NCI-H82 treated with DMSO at 0.1 percent for 48 hours (cell line): Measurements from ENCODE around the gene HIGD1A.

Experiments used
- DNase-seq: peaks from one replicate; lab custom pipeline; 2025; ENCODE audit not compliant: unreplicated experiment; lab: John Stamatoyannopoulos, UW

The HIGD1A gene

DNA sequence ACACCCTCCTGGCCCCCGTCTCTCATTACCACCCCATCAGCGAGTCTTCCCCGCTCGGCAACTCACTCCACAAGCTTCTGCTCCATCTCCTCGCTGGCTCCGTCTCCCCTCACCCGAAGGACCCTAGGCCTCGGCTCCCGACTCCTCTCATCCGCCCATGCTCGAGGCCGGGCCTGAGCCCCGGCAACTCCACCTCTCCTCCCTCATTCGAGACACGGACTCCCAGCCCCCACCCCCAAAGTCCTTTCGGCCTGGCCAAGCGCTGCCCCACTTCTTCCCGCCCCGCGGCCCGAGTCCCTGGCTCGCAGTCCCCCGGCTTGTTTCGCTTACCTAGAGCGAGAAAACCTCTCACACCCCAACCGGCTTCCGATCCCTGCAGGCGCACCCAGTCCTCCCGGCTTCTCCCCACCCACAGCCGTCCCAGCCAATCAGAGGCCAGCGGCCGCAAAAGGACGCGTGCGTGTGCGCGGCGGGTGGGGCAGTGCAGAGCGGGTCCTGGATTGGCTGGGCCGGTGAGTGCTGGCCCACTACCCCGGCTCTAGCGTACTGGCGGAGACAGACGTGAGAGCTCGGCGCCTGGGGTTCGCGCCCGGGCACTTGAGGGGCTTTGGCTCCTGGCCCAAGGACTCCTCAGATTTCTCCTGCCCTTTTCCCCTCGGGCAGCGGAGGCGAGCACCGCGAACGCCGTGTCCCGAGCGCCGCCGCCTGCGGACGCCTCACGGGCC is at the start of gene HIGD1A:
Gene HIGD1A (minus strand): TSS at position 385 of the 725 bp plus-strand sequence. CDS start 10,237 bp downstream, outside the sequence.
- peak; percentile 84 for DNase-seq

DNA sequence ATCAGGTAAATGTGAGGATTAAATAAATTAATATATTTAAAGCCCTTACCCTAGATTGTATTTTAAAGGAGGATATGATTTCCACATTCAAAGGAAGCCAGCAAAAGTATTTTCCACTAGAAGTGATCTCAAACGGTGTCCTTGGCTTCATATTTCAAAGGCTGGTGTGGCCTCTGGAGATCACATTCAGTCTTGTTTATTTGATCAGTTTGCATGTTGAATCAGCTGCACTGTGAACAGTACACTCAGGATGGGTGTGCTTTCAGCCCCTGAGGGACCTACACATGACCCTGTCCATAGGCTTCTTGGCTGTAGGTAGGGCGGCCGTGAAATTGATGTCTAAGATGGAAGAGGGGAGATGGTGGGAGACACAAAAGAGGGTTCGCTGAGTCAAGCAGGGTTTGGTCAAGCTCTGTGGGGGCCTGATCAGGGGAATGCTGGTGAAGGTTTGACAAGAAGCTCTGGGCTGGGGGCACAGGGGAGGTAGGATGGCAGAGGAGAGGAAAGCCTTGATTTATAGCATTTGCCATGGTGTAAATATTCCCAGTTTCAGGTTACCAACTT is 49.5 kb upstream of the HIGD1A start:
- no peak for DNase-seq

DNA sequence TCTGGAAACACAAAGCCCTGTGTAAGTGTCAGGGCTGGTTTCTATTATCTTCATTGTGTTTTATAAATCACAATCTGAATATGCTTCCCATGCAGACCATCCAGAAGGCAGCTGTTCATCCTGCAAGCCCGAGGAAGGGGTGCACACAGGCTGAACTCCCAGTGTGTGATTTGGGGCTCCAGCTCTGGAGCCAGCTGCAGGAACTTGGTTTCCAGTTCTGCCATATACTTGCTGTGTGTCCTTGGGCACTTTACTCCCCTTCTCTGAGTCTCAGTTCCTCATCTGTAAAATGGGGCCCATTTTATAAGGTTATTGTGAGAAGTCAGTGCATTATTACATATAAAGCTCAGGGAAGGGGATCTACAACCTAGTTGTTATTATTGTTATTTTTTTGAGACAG is 48.8 kb upstream of the HIGD1A start:
- no peak for DNase-seq

DNA sequence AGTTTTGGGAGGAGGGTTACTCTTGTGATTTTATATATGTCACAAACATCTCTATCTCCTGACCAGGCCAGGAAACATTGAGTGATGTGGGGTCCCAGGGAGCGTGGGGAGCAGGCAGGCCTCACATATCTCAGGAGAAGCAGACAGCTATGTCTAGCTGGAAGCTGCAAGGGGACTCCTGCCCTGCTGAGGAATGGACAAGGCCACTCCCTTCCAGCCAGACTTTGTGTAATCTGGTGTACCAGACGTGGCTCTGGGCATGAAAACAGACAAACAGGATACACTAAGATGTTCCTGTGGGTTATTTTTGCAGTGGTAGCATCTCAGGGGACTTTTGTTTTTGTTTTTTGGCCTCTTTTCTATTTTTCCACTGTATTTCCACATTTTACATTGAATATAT is 48.2 kb upstream of the HIGD1A start:
- DNase-seq: no peak

DNA sequence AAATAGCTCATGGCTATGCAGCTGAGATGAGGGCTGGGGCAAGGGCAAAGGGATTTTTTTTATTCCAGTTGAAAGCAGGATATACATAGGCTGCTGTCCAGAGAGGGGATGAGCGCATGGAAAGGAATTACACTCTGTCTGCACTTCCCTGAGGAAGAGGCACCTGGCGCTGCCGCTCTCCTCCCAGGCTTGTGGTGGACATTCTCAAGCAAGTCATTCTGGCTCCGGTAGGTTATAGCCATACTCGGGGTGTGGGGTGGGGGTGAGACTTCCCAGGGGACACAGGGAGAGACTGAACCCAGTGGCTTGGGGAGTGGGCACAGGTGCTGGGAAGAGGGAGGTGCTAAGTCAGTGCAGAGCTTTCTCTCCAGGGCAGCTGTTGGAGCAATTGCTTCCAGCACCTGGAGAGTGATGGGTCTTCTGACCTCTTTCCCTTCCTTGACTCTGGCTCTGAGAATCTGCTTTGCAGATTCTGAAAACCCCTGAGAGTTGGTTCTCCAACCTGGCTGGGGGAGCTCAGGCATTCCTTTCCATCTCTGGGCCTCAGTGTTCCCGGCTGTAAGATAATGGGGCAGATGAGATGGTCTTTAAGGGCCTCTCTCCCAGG is 47.0 kb upstream of the HIGD1A start:
- no peak for DNase-seq

DNA sequence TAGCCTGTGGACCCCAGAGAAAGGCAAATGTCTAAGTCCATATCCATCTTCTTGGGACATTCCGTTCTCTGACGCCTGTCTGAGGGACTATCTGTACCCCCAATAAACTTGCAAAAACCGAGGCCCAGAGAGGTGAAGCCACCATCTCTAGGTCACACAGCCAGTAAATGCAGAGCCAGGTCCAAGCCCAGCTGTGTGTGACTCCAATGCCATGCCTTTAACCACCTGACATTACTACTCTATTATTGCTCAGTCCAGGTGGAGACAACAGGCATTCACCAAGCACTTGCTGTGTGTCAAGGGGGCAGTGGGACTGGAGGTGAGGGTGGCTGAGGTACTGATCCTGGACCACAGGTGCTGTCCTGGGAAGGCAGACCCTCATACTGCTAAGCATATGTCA is 46.0 kb upstream of the HIGD1A start:
- DNase-seq: no peak

DNA sequence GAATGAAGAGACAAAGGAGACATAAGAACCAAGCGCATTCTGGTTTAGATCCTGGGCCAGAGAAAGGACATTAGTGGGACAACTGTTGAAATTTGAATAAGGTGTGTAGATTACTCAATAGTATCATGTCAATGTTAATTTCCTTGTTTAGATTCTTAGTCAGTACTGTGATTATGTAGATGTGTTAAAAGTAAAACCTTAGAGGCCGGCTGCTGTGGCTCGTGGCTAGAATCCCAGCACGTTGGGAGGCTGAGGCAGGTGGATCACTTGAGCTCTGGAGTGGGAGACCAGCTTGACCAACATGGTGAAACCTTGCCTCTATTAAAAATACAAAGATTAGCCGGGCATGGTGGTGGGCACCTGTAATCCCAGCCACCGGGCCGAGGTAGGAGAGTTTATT is 44.7 kb upstream of the HIGD1A start:
- DNase-seq: no peak

DNA sequence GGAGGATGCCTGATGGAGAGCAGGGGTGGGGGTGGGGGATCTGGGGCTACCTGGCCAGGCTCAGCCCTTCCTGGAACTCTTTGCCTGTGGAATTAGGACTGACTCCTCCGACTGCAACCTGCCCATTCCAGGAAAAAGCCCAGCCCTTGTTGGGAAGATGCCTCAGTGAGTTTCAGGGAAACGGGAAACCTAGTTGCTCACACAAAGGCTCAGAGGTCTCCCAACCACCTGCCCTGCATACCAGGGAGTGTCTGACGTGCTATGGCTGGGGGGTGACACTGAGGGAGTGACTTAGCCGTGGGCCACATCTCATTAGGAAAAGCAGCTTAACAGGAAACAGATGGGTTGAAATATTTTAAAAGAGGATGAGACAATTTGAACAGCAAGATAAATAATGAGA is 43.4 kb upstream of the HIGD1A start:
- DNase-seq: peak; percentile 86

DNA sequence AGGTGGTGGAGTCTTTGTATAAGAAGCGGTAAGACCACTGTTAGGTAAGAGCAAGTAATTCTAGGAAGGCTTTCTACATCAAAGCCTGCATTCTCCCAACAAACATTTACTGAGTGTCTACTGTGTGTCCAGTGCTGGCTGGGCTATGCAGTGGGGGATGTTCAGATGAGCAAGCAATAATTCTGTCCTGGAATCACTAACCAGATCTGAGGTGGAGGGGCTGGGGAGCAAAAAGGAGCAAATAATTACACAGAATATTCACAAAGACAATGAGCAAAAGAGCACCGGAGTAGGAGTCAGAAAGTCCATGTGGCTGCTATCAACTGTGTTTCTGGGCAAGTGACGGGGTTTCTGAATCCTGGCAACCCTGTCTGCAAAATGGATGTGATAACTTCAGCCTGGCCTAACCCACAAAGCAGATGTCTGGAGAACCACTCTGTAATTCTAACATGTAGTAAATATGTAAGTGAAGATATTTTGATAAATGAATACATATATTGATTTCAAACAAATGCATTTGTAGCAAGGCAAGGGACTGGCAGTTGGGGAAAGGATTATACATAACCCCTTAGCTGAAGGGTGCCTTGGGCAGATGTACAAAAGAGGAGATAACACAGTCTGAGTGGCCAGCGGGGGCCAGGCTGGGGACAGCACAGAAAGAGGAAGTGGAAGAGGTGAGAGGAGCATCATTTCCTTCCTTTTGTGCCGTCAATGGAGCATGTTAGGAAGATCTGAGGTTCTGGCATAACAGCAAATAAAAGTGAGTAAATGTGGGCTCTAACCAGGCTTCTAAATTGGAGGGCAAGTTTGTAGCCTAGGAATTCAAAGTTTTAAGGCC is 42.6 kb upstream of the HIGD1A start:
- peak; percentile 33 for DNase-seq

DNA sequence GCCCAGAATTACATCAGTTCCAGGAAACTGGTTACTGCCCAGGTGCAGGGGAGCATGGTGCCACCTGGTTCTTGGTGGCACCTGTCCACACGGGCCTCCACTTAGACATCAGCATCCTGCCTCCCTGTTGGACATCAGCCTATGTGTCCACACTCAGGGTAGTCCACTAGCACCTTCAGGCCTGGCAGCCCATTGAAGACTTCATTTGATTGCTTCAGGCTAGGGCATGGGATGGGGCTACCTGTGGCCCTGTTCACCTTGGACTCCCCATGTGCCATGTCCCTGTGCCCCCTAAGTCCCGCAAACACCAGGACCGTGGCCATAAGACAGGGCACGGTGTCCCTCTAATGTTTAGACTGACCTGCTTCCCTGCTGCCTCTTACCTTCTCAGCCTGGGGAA is 40.5 kb upstream of the HIGD1A start:
- no peak for DNase-seq

DNA sequence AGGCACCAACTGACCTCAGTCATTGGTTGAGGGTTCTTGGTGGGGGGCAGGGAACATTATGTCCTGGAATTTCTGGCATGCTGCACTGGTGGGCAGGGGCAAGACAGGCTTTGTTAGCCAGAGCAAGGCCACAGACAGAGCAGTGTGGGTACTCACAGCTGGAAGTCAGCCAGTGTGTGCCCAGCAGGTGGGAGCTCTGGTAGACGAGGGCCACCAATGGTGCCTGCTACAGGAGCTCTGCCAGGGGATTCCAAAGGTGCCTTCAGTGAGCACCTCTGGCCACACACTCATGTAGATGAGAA is 40.1 kb upstream of the HIGD1A start:
- no peak for DNase-seq

DNA sequence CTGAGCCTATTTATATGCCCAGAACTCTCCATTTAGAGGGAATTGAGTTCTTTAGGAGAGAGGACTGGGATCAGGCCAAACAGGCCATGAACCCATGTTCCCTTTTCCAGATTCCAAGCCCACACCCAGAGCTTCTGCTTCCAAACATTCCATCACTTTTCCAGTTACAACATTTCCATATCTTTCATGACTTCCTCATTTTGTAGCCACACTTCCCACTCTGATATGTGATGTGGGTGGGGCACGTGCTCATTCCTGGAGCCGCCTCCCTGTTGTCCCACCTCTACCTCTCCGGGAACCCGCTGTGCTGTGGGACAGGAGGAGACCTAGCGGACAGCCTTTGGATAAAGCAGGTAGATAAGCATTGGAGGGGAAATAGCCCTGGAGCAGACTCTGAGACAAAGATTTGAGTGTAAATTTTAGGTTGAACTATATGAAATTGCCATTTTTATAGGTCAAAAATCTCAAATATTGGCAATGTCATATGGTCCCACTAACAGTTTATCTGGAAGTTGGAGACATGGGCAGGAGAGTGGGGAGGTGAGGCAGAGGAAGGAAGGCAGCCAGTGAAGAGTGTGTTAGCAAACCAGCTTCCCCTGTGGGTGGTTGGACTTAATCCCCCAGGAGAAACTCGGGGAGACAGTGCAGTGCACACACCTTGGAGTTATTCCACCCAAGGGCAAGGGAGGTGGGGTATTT is 39.6 kb upstream of the HIGD1A start:
- no peak for DNase-seq

DNA sequence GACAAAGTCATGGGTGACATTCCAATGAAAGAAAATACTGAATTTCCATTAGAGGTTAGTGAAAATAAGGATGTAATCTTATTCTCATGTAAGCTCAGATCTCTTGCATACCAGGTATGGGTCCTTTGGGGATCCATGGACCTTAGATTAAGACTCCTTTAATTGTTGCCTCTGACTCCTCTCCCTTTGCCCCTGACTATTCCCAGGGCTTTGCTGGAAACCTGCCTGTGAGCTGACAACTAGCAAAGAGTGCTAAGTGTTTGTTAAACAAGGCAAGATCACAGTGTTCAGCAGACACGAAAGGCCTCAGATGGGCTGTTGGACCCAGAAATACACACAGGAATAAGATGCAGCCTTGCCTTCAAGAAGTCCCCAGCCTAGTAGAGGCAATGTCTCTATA is 37.0 kb upstream of the HIGD1A start:
- no peak for DNase-seq

DNA sequence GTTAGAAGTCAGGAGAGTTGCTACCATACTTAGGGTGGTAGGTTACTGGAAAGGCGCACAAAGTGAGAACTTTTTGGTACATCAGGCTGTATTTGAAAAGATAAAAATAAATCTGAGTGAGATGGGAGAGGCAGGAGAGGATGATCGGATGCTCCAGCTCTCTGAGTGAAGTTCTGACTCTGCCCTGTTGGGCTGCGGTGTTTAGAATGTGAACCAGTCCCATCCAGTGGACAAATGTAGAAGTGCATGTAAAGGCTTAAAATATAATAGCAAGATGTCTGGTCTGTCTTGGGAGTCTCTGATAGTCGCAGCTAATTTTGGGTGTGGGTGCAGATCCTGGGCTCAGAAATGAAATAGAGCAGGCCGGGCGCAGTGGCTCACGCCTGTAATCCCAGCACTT is 35.3 kb upstream of the HIGD1A start:
- DNase-seq: peak; percentile 38

DNA sequence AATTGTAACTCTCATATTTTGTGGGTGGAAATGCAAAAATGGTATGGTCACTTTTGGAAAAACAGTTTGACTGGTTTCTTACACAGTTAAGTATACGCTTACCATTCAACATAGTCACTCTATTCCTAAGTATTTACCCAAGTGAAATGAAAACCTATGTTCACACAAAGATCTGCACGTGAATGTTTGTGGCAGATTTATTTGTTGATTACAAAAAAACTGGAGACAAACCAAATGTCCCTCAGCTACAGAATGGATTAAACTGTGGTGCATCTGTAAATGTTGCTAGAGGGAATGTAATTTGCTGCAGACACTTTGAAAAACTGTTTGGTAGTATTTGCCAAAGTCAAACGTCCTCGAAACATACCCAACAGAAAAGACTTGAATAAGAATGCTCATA is 34.3 kb upstream of the HIGD1A start:
- no peak for DNase-seq

DNA sequence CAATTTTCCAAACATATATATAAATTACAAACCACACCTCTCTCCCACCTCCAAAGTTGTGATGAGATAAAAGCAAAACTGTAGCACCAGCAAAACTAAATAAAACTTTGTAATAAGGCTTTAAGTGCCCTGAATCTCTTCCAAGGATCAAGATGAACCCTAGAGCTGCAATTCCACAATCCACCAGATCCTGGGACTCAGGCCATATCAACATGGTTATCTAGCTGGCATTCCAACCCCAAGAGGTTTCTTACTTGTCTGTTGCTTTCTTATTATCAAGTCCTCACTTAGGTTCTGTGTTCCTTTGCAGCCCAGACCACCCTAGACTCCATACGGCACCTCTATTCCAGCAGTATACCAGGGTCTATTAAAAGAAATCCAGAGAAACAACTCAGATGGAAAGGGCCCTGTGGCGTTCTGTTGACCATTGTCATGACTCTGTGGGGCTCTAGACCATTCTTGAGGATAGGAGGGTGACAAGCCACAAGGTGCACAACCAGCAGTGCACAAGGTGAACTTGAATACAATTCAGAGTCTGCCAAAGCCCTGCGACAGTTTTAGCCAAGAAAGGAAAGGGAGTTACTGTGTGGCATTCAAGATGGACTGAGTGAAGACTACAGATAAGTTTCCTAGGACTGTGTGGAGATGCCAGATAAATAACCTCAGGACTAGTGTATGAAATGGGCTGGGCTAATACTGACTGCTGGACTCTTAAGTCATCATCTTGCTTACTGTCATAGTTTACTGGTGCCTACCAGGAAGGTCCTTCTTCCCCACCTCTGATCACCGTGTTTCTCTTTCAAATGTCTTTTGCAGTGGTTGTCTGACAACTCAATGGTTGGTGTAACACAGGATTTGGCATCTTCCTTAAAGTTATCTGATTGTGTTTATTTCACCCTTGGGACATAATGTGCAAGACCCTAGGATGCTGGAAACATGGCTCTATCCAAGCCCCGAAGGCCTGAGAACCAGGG is 32.1 kb upstream of the HIGD1A start:
- no peak for DNase-seq

DNA sequence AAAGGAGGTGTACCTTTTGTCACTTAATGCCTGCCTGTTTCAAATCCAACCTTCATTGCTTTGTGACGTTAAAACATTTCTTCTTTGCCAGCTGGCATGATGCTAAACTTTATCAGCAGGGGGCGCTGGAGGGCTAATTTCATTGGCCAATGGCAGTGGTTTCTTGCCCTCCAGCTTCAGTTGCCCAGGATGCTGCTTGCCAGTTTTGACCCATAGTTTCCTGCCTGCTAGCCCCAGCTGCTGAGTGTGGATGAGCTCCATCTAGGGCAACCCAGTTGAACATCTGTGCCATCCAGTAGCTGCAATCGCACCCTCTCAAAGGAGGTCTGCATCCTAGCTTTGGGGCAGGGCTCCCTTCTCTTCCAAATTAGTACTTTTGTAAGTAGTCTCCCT is 27.0 kb upstream of the HIGD1A start:
- peak; percentile 11 for DNase-seq

DNA sequence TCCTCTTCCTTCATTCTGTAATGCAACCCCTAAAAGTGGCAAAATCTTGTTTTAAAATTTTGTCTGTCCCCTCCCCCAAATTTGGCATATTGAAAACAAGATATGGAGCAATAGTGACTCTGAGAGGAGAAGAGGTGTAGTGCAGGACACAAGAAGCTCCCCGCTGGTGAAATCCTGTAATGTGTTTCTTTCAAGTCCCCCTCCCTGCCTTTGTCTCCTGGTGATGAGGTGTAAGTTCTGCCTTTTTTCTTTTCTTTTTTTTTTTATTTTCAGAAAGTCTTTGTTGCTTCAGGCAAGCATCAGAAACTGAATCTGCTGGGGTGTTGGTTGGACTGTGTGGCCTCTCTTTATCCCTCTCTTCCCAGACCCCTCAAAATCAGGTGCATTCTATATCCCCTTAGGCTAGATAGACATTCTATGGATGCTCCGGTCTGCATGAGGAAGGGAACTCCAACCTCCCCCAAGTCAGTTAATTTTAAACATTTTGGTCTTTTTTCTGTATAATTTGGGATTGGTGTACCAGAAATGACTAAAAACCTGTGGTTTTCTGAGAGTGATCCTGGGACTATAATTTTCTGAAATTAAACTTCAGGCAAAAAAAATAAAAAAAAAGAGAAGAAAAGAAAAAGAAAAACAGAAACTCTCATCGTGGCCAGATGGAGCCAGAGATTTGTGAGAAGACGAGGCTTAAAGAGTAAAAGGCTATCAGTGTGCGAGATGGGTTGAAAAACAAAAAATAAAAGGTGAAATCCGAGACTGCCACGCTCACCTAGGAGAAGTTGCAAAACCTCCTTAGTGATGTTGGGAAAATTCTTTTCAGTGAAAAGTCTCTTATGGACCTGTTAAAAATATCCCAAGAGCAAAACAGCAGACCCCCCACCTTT is 26.4 kb upstream of the HIGD1A start:
- peak; percentile 12 for DNase-seq
